H9 (cell line): ENCODE data around the gene MAPK8IP1. TPM values are rescaled to one million over a fixed set of nuclear protein-coding genes. Genes with fewer than 3 reads are reported as not detected.

Experiments used
- DNase-seq: peaks from one replicate; pipeline ENCODE4 v3.0.0-alpha.2; 2017
- H2AFZ ChIP-seq: one replicate; pipeline ENCODE4 v1.6.1; 2013; ENCODE audit warnings: mild to moderate bottlenecking, low read length, control low read depth, moderate library complexity
- H2AK5ac ChIP-seq: 2 replicates; pipeline ENCODE4 v1.6.1; 2013; ENCODE audit warnings: low read length, control low read depth, mixed read lengths; ENCODE audit not compliant: insufficient read length
- H2BK120ac ChIP-seq: one replicate; pipeline ENCODE4 v1.6.1; 2013; ENCODE audit warnings: low read depth, mild to moderate bottlenecking, low read length, control low read depth, inconsistent platforms; ENCODE audit not compliant: poor library complexity, severe bottlenecking
- H2BK12ac ChIP-seq: 2 replicates; pipeline ENCODE4 v1.6.1; 2013; ENCODE audit warnings: low read length, control low read depth, mixed read lengths, low read depth; ENCODE audit not compliant: insufficient read length
- H2BK15ac ChIP-seq: 2 replicates; pipeline ENCODE4 v1.6.1; 2013; ENCODE audit warnings: low read depth, low read length, control low read depth
- H2BK20ac ChIP-seq: one replicate; pipeline ENCODE4 v1.6.1; 2013; ENCODE audit warnings: low read depth, mild to moderate bottlenecking, low read length, control low read depth, inconsistent platforms; ENCODE audit not compliant: poor library complexity, severe bottlenecking
- H2BK5ac ChIP-seq: 2 replicates; pipeline ENCODE4 v1.6.1; 2013; ENCODE audit warnings: low read length, control low read depth, mixed read lengths; ENCODE audit not compliant: insufficient read length
- H3K14ac ChIP-seq: 2 replicates; pipeline ENCODE4 v1.6.1; 2013; ENCODE audit warnings: low read length, control low read depth; ENCODE audit not compliant: insufficient read depth
- H3K18ac ChIP-seq: 2 replicates; pipeline ENCODE4 v1.6.1; 2013; ENCODE audit warnings: low read depth, mild to moderate bottlenecking, mixed read lengths, low read length, control low read depth; ENCODE audit not compliant: insufficient read length
- H3K23ac ChIP-seq: 2 replicates; pipeline ENCODE4 v1.6.1; 2013; ENCODE audit warnings: low read length, control low read depth, mixed read lengths, low read depth; ENCODE audit not compliant: insufficient read length
- H3K23me2 ChIP-seq: 2 replicates; pipeline ENCODE4 v1.6.1; 2013; ENCODE audit warnings: low read depth, mild to moderate bottlenecking, mixed read lengths, low read length, control low read depth; ENCODE audit not compliant: insufficient read length, poor library complexity, severe bottlenecking
- H3K27ac ChIP-seq: 2 replicates; pipeline ENCODE4 v1.5.1; 2013; ENCODE audit warnings: low read length, control low read depth, mixed read lengths, low read depth; ENCODE audit not compliant: insufficient read length
- H3K27me3 ChIP-seq: 2 replicates; pipeline ENCODE4 v1.6.1; 2013; ENCODE audit warnings: low read length, control low read depth, inconsistent platforms; ENCODE audit not compliant: insufficient read depth
- H3K4ac ChIP-seq: 2 replicates; pipeline ENCODE4 v1.6.1; 2013; ENCODE audit warnings: low read depth, mild to moderate bottlenecking, control low read depth, inconsistent platforms, low read length, moderate library complexity
- H3K4me1 ChIP-seq: 2 replicates; pipeline ENCODE4 v1.6.1; 2013; ENCODE audit warnings: low read length, control low read depth, inconsistent platforms; ENCODE audit not compliant: insufficient read depth
- H3K4me2 ChIP-seq: 2 replicates; pipeline ENCODE4 v1.6.1; 2013; ENCODE audit warnings: low read length, control low read depth, mixed read lengths; ENCODE audit not compliant: insufficient read length, insufficient read depth
- H3K56ac ChIP-seq: 2 replicates; pipeline ENCODE4 v1.6.1; 2013; ENCODE audit warnings: low read depth, mild to moderate bottlenecking, mixed read lengths, low read length, control low read depth; ENCODE audit not compliant: insufficient read length
- H3K79me1 ChIP-seq: 2 replicates; pipeline ENCODE4 v1.6.1; 2013; ENCODE audit warnings: low read depth, mild to moderate bottlenecking, moderate library complexity, low read length, control low read depth, inconsistent platforms; ENCODE audit not compliant: insufficient read depth, poor library complexity, severe bottlenecking
- H3K79me2 ChIP-seq: 2 replicates; pipeline ENCODE4 v1.6.1; 2013; ENCODE audit warnings: low read length, control low read depth, inconsistent platforms; ENCODE audit not compliant: insufficient read depth
- H3K9ac ChIP-seq: 2 replicates; pipeline ENCODE4 v1.6.1; 2013; ENCODE audit warnings: low read length, control low read depth, mixed read lengths; ENCODE audit not compliant: insufficient read length; ENCODE audit errors: extremely low read depth
- H3K9me3 ChIP-seq: one replicate; pipeline ENCODE4 v1.6.1; 2013; ENCODE audit warnings: low read depth, low read length, inconsistent platforms; ENCODE audit not compliant: control insufficient read depth
- H3T11ph ChIP-seq: one replicate; pipeline ENCODE4 v1.6.1; 2013; ENCODE audit warnings: mild to moderate bottlenecking, low read length, control low read depth, inconsistent platforms
- H4K20me1 ChIP-seq: one replicate; pipeline ENCODE4 v1.6.1; 2013; ENCODE audit not compliant: control insufficient read depth, insufficient read length, insufficient read depth
- H4K5ac ChIP-seq: 2 replicates; pipeline ENCODE4 v1.6.1; 2013; ENCODE audit warnings: low read depth, mild to moderate bottlenecking, mixed read lengths, low read length, control low read depth; ENCODE audit not compliant: insufficient read length
- H4K8ac ChIP-seq: replicated peaks from 2 replicates; pipeline ENCODE4 v1.6.1; 2013; ENCODE audit warnings: low read length, control low read depth, mixed read lengths, low read depth; ENCODE audit not compliant: insufficient read length
- H4K91ac ChIP-seq: 2 replicates; pipeline ENCODE4 v1.6.1; 2013; ENCODE audit warnings: low read depth, mild to moderate bottlenecking, moderate library complexity, mixed read lengths, low read length, control low read depth; ENCODE audit not compliant: insufficient read length
- H3K27ac Mint-ChIP-seq, 3 experiments: 2 replicates in 2 of 3; 3 replicates in 1 of 3; pipeline ENCODE4 v1.8.0; 2020 to 2021; ENCODE audit warnings: mixed read lengths in 3 of 3, mild to moderate bottlenecking in 1 of 3, moderate library complexity in 1 of 3
- H3K27me3 Mint-ChIP-seq: 2 replicates; pipeline ENCODE4 v1.8.0; 2021; ENCODE audit warnings: low read depth, mild to moderate bottlenecking, moderate library complexity, mixed read lengths
- H3K36me3 Mint-ChIP-seq, 3 experiments: 2 replicates in 2 of 3; 3 replicates in 1 of 3; pipeline ENCODE4 v1.8.0; 2020 to 2021; ENCODE audit warnings: low read depth in 3 of 3, mixed read lengths in 3 of 3; ENCODE audit not compliant: insufficient read depth in 1 of 3
- H3K4me1 Mint-ChIP-seq, 2 experiments: 2 replicates each; pipeline ENCODE4 v1.8.0; 2020; ENCODE audit warnings: mixed read lengths in 2 of 2
- H3K4me3 Mint-ChIP-seq, 2 experiments: 2 replicates in 1 of 2; 3 replicates in 1 of 2; pipeline ENCODE4 v1.8.0; 2020 to 2021; ENCODE audit warnings: mild to moderate bottlenecking in 2 of 2, mixed read lengths in 2 of 2, moderate library complexity in 1 of 2
- H3K9me3 Mint-ChIP-seq, 2 experiments: 2 replicates in 1 of 2; 3 replicates in 1 of 2; pipeline ENCODE4 v1.8.0; 2020; ENCODE audit warnings: mild to moderate bottlenecking in 2 of 2, mixed read lengths in 2 of 2, moderate library complexity in 1 of 2
- CTCF ChIP-seq: fragments of 200-600 bp; sonication (generic); conservative IDR thresholded peaks from 3 replicates; pipeline ENCODE4 v1.8.0; 2021; ENCODE audit warnings: antibody characterized with exemption, mild to moderate bottlenecking
- WGBS: extraction: QIAGEN DNeasy Blood & Tissue Kit; methylation state at CpG from one replicate; pipeline ENCODE4 v1.1.7; 2013; ENCODE audit warnings: missing lambda C conversion rate, low lambda C conversion rate, mixed read lengths; ENCODE audit not compliant: insufficient read length; ENCODE audit errors: extremely low coverage; 5-methylcytosine and 5-hydroxymethylcytosine counted together
- total RNA-seq: library from RNA; stranded (reverse); gene quantifications from 2 replicates; pipeline ENCODE4 v1.2.1, GENCODE V29; 2021

The MAPK8IP1 gene
- total RNA-seq, 1 experiment from 2014 or later: 30.2 TPM

GRCh38 chr11:45844822-45845578, 40.5 kb upstream of the MAPK8IP1 start:
- Mint-ChIP-seq H3K36me3 (no peaks in the 10 kb centered on the region; a peak in 2 of 7 replicates), H3K4me3 (no peak overlapping the region; a peak in 1 of 5 replicates), H3K27me3 (peaks cover 38% of the 10 kb centered on the region), H3K9me3 (peaks cover 0 to 3% of the 10 kb centered on the region in 2 experiments; a peak in 2 of 5 replicates), H3K27ac (no peak overlapping the region), H3K4me1 (peaks cover 16 to 23% of the 10 kb centered on the region in 2 experiments)
- Histone ChIP-seq H3K79me1 (no peaks in the 10 kb centered on the region), H2AFZ (no peak overlapping the region), H3K23me2 (peaks cover 6% of the 10 kb centered on the region), H3K18ac (no peak overlapping the region), H3K9ac (no peak overlapping the region), H4K91ac (no peak overlapping the region), H3T11ph (no peak overlapping the region), H3K9me3 (no peaks in the 10 kb centered on the region), H2BK20ac (no peak overlapping the region), H3K23ac (no peak overlapping the region), H3K56ac (no peak overlapping the region), H3K27me3 (peaks cover 7% of the 10 kb centered on the region; the same call in 1 of the 2 replicates), H2BK15ac (no peak overlapping the region), H2BK120ac (no peak overlapping the region), H4K8ac (no peak overlapping the region), H3K27ac (no peak overlapping the region), H3K4me2 (no peak overlapping the region), H2AK5ac (no peak overlapping the region), H2BK5ac (no peak overlapping the region), H3K14ac (no peak overlapping the region), H3K4me1 (peaks cover 2% of the 10 kb centered on the region; the same call in 1 of the 2 replicates), H4K20me1 (no peaks in the 10 kb centered on the region), H3K4ac (no peak overlapping the region), H2BK12ac (no peak overlapping the region), H4K5ac (no peak overlapping the region), H3K79me2 (no peaks in the 10 kb centered on the region)
- TF ChIP-seq CTCF: no peak
- no peak for DNase-seq
- WGBS: no CpG with 5 or more reads among the region's 3 CpGs
